ENCODE data around the gene HSPH1. TPM values are rescaled to one million over a fixed set of nuclear protein-coding genes. Genes with fewer than 3 reads are reported as not detected.

HSPH1 gene
- total RNA-seq, 1 experiment from 2014 or later: 145 TPM

DNA sequence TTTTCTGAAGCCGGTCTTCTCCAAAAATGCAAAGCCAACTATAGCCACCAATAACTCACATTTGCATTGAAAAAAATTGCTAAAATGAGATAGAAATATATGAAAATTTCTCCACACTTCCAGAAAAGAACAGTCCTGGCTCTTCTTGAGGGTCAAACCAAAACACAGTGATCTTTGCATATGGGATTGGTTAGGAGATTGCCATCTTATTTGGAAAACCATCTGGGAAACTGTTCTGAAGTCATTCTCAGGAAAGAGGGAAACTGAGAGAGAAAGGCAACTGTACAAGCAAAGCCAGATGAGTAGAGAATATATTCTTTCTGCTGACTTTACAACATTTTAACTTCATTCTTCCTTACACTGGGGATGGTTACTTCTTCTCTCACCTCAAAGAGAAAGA, 54.6 kb downstream of the HSPH1 start:
- TF ChIP-seq CTCF (IDR thresholded peaks at IDR 0.05) (no peak), SIN3A (IDR thresholded peaks at IDR 0.05; ENCODE audit: borderline replicate concordance, insufficient read depth, low read depth, low read length) (no peak), POLR2AphosphoS5 (IDR thresholded peaks at IDR 0.05; ENCODE audit: low read depth, low read length) (no peak), REST (IDR thresholded peaks at IDR 0.05; ENCODE audit: insufficient read depth in 1 of 2, low read depth in 2 of 2, low read length in 1 of 2) (no peak), TCF7L2 (IDR thresholded peaks at IDR 0.05; ENCODE audit: low read depth, low read length) (no peak)
- no peaks in the 10 kb centered on the region for H3K4me1 ChIP-seq (ENCODE audit: control insufficient read depth, insufficient read depth, low read length)
- no peak overlapping the region for H3K4me3 ChIP-seq (ENCODE audit: low read depth in 2 of 2, low read length in 2 of 2)
- ATAC-seq (no peak), DNase-seq (ENCODE audit: low read depth, low spot score) (no peak)
- no peaks in the 10 kb centered on the region for H3K27me3 ChIP-seq (ENCODE audit: control insufficient read depth, insufficient read depth, low read length)
- ChIA-PET POLR2A (no interaction called here), CTCF (no interaction called here)
- no peaks in the 10 kb centered on the region for H3K9me3 ChIP-seq (ENCODE audit: control insufficient read depth, insufficient read depth, low read depth, low read length)
- intact Hi-C loops (cut with micrococcal nuclease; ENCODE audit: unreplicated experiment) (no loop called here), in situ Hi-C loops (cut with HindIII; ENCODE audit: low pct_unique_long_range_greater_than_20kb, low sequenced_read_pairs) (no loop called here)
- H3K36me3 ChIP-seq (ENCODE audit: control insufficient read depth, insufficient read depth, low read length): no peaks in the 10 kb centered on the region
- BruUV-seq (replicated peaks): no TSS peak
- no peak overlapping the region for H3K27ac ChIP-seq (ENCODE audit: low read length)

DNA sequence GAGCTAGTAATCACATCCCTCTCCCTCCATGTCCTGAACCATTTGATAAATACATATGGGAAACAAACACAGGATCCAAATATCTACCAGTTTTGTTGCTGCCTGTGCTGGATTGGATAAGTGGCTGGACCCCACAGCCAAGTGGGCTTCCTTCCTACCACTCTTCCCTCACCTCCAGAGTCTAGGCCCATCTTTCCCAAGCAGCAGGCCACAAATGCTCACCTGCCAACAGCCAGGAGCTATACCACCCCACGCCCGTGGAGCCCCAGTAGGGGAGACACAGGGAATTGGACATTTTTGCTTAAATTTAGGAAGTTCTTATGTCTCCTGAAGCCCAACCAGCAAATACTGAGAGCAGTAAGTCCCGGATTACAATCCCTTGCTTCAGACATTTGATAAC, 55.8 kb downstream of the HSPH1 start:
- Histone ChIP-seq H3K4me3 (ENCODE audit: low read depth in 2 of 2, low read length in 2 of 2) (no peak overlapping the region), H3K27me3 (ENCODE audit: control insufficient read depth, insufficient read depth, low read length) (no peaks in the 10 kb centered on the region), H3K27ac (ENCODE audit: low read length) (no peak overlapping the region), H3K9me3 (ENCODE audit: control insufficient read depth, insufficient read depth, low read depth, low read length) (no peaks in the 10 kb centered on the region), H3K4me1 (ENCODE audit: control insufficient read depth, insufficient read depth, low read length) (no peaks in the 10 kb centered on the region), H3K36me3 (ENCODE audit: control insufficient read depth, insufficient read depth, low read length) (no peaks in the 10 kb centered on the region)
- intact Hi-C loops (cut with micrococcal nuclease; ENCODE audit: unreplicated experiment): no loop called here
- DNase-seq (ENCODE audit: low read depth, low spot score) (no peak), ATAC-seq (no peak)
- no TSS peak for BruUV-seq (replicated peaks)
- ChIA-PET CTCF (no interaction called here), POLR2A (no interaction called here)
- in situ Hi-C loops (cut with HindIII; ENCODE audit: low pct_unique_long_range_greater_than_20kb, low sequenced_read_pairs): no loop called here
- TF ChIP-seq SIN3A (IDR thresholded peaks at IDR 0.05; ENCODE audit: borderline replicate concordance, insufficient read depth, low read depth, low read length) (no peak), TCF7L2 (IDR thresholded peaks at IDR 0.05; ENCODE audit: low read depth, low read length) (no peak)

- BruUV-seq (replicated peaks): no TSS peak
- intact Hi-C loops (cut with micrococcal nuclease; ENCODE audit: unreplicated experiment) (no loop called here), in situ Hi-C loops (cut with HindIII; ENCODE audit: low pct_unique_long_range_greater_than_20kb, low sequenced_read_pairs) (no loop called here)
- DNase-seq (ENCODE audit: low read depth, low spot score) (no peak), ATAC-seq (no peak)
- Histone ChIP-seq H3K4me1 (ENCODE audit: control insufficient read depth, insufficient read depth, low read length) (no peaks in the 10 kb centered on the region), H3K4me3 (ENCODE audit: low read depth in 2 of 2, low read length in 2 of 2) (no peak overlapping the region), H3K36me3 (ENCODE audit: control insufficient read depth, insufficient read depth, low read length) (no peaks in the 10 kb centered on the region), H3K27ac (ENCODE audit: low read length) (no peak overlapping the region), H3K27me3 (ENCODE audit: control insufficient read depth, insufficient read depth, low read length) (no peaks in the 10 kb centered on the region), H3K9me3 (ENCODE audit: control insufficient read depth, insufficient read depth, low read depth, low read length) (no peaks in the 10 kb centered on the region)
- TF ChIP-seq TCF7L2 (IDR thresholded peaks at IDR 0.05; ENCODE audit: low read depth, low read length): no peak
- no peak for TF ChIP-seq POLR2AphosphoS5 (IDR thresholded peaks at IDR 0.05; ENCODE audit: low read depth, low read length)
- TF ChIP-seq REST (IDR thresholded peaks at IDR 0.05; ENCODE audit: insufficient read depth in 1 of 2, low read depth in 2 of 2, low read length in 1 of 2): no peak
- no peak for TF ChIP-seq SIN3A (IDR thresholded peaks at IDR 0.05; ENCODE audit: borderline replicate concordance, insufficient read depth, low read depth, low read length)
- no peak for TF ChIP-seq CTCF (IDR thresholded peaks at IDR 0.05)
- POLR2A ChIA-PET: no interaction called here
- CTCF ChIA-PET: no interaction called here
Observed at GRCh38 chr13:31105020-31105795, 56.5 kb downstream of the HSPH1 start.

Measured in Panc1 (cell line).